Fibroblast of lung (primary cell): ENCODE data around the gene RCSD1.

ENCODE experiments used
- EZH2 ChIP-seq: IDR thresholded peaks from 2 replicates; pipeline ENCODE4 v1.5.1; 2012; ENCODE audit warnings: low read length, control low read depth, mild to moderate bottlenecking; ENCODE audit errors: missing control alignments
- TF ChIP-seq, protein P1 (sequence below), 2 donors: IDR thresholded peaks in 1 of 2; conservative IDR thresholded peaks in 1 of 2; 1 replicate in 1 of 2; 2 replicates in 1 of 2; pipeline ENCODE4 v1.5.1; 2011 to 2012; ENCODE audit warnings: low read length in 2 of 2, control low read depth in 1 of 2, inconsistent platforms in 1 of 2, low read depth in 1 of 2, mild to moderate bottlenecking in 1 of 2

DNA sequence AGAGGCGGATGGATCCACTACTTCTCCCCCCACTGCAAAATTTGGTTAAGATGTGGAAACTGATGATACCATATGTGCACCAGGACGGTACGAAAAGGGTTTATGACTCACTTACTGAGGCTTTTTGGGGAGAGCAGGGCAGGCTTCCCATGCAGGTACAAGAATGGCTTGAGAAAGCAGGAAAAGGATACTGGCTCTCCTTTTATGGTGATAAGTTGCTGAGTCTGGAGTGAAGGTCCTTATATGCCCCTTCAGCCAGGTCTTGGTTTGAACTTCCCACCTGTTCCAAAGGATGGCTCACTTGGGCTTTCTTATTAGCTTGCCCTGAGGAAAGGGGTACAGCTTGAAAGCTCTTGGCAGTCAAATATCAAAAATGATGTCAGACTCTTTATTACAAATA, 114.9 kb downstream of the RCSD1 start:
- no peak for TF ChIP-seq EZH2
- TF ChIP-seq, protein P1, sequence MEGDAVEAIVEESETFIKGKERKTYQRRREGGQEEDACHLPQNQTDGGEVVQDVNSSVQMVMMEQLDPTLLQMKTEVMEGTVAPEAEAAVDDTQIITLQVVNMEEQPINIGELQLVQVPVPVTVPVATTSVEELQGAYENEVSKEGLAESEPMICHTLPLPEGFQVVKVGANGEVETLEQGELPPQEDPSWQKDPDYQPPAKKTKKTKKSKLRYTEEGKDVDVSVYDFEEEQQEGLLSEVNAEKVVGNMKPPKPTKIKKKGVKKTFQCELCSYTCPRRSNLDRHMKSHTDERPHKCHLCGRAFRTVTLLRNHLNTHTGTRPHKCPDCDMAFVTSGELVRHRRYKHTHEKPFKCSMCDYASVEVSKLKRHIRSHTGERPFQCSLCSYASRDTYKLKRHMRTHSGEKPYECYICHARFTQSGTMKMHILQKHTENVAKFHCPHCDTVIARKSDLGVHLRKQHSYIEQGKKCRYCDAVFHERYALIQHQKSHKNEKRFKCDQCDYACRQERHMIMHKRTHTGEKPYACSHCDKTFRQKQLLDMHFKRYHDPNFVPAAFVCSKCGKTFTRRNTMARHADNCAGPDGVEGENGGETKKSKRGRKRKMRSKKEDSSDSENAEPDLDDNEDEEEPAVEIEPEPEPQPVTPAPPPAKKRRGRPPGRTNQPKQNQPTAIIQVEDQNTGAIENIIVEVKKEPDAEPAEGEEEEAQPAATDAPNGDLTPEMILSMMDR (conservative IDR thresholded peaks at IDR 0.05 in 1 of 2, IDR thresholded peaks at IDR 0.05 in 1 of 2; ENCODE audit: low read depth in 1 of 2, low read length in 2 of 2), result no peak
